Retinal pigment epithelial cell (primary cell): ENCODE measurements around the gene GSS.

Experiments used
- DNase-seq: peaks from one replicate; pipeline ENCODE4 v3.0.0-alpha.2; 2010; ENCODE audit warnings: low read depth
- H3K4me3 ChIP-seq: 2 replicates; pipeline ENCODE4 v1.5.1; 2011; ENCODE audit warnings: mild to moderate bottlenecking, low read length, control low read depth, moderate library complexity
- TF ChIP-seq, protein P1 (sequence below): conservative IDR thresholded peaks from 2 replicates; pipeline ENCODE4 v1.5.1; 2011; ENCODE audit warnings: low read depth, low read length, control low read depth, inconsistent platforms

The GSS gene

DNA sequence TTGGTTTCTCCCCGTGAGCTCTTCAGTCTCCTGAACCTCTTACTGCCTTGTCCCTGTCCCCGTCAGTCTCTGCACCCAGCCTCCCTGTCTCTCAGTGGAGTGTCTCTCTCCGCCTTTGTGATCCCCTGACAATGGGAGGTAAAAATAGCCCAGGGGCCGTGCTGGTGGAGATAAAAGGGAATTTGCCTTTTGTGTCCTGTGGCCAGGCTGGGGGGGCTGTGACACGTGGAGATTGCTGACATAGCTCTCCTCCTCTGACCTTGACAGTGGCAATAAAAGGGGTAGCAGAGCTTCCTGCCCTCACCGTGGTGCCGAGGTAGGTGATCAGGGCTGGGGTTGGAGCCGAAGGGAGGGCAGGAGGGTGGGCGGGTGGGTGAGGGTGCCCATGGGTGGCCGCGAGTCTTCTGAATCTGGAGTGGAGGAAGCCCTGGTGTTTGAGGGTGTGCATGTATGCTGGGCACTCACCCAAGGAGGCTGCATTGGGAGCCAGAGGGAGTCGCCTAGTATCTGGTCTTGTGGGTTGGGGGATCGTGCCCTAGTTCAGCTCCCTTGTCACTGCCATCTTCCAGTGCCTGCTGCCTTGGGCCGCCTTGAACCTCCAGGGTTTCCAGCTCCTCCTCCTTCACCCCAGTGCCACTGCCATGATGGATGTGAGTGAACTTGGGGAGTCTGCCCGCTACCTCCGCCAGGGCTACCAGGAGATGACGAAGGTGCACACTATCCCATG, 21.9 kb upstream of the GSS start:
- TF ChIP-seq, protein P1, sequence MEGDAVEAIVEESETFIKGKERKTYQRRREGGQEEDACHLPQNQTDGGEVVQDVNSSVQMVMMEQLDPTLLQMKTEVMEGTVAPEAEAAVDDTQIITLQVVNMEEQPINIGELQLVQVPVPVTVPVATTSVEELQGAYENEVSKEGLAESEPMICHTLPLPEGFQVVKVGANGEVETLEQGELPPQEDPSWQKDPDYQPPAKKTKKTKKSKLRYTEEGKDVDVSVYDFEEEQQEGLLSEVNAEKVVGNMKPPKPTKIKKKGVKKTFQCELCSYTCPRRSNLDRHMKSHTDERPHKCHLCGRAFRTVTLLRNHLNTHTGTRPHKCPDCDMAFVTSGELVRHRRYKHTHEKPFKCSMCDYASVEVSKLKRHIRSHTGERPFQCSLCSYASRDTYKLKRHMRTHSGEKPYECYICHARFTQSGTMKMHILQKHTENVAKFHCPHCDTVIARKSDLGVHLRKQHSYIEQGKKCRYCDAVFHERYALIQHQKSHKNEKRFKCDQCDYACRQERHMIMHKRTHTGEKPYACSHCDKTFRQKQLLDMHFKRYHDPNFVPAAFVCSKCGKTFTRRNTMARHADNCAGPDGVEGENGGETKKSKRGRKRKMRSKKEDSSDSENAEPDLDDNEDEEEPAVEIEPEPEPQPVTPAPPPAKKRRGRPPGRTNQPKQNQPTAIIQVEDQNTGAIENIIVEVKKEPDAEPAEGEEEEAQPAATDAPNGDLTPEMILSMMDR: no peak
- DNase-seq: no peak
- no peak overlapping the region for H3K4me3 ChIP-seq

GRCh38 chr20:34976286-34976685, 20.7 kb upstream of the GSS start:
- DNase-seq: no peak
- no peak overlapping the region for H3K4me3 ChIP-seq
- TF ChIP-seq, protein P1: no peak

DNA sequence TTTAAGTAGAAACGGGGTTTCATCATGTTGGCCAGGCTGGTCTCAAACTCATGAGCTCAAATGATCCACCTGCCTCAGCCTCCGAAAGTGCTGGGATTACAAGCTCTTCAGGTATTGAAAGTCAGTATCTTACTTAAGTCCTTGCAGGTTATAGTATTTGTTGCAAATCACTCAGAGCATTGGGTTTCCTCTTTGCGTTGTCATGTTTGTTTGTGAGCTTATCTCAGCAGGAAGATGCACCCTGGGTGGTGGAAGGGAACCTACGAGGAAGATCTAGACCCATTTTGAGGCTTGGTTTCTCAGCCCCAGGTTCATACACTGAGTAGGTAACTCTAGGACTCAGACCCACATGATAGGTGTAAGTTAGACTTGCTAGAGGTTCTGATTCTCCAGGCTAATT, 18.6 kb upstream of the GSS start:
- no peak for DNase-seq
- TF ChIP-seq, protein P1: no peak
- H3K4me3 ChIP-seq: no peak overlapping the region

DNA sequence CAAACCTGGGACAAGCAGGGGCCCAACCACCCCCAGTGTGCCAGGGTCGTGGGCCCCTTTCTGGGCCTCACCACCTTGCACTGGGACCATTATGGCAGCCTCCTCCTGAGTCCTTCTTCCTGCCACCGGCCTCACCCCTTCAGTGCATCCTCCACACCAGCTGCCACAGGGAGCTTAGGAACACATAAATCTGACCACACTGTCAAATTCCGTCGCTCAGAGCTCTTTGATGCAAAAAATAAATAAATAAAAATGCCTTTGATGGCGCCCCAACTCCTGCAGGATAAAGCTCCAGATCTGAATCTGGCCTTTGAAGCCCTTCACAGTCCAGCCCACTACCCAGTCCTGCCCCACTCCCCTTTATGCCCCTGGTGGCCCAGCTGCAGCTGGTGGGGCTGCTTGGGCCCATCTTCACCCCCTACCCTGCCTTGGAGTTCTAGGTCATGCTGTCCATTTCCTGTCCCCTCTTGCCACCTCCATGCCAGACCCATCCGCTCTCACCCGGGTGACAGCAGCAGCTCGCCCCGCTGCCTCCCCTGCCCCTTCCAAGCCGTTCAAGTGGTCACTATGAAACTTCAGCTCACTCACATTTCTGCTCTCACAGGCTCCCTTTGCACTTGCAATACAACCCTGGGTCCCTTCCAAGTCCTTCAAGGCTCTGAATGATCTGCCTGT, 16.1 kb upstream of the GSS start:
- TF ChIP-seq, protein P1: no peak
- DNase-seq: no peak
- no peak overlapping the region for H3K4me3 ChIP-seq

DNA sequence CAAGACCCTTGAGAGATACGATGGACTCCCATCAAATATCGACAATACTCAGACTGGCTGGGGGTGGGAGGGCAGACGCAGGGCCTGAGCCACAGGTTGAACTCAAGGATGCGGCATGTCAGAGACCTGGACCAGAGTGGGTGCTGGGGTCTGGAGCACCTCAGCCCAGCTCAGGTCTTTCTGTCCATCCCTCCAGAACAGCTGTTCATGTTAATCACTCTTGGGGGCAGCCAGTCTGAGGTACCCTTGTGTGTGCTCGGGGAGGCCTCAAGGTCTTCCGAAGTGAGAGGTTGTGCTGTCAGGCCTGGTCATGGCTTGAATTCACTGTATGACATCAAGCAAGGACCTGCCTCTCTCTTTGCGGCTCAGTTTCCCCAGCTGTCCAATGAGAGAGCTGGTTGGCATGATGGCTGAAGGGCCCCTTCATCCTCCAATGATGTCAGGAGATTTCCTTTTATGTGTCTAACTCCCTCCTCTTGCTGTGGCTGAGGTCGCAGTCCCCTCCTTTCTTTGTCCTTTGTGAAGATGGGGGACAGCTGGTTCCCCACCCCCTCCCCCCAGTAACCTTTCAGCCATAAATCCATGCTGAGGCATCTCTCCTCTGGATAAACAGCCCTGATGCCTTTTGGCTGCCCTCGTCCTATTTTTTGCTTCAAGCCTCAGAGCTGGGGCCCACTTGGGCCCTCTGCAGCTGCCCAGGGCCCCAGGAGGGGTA, 15.4 kb upstream of the GSS start:
- TF ChIP-seq, protein P1: no peak
- no peak overlapping the region for H3K4me3 ChIP-seq
- no peak for DNase-seq

DNA sequence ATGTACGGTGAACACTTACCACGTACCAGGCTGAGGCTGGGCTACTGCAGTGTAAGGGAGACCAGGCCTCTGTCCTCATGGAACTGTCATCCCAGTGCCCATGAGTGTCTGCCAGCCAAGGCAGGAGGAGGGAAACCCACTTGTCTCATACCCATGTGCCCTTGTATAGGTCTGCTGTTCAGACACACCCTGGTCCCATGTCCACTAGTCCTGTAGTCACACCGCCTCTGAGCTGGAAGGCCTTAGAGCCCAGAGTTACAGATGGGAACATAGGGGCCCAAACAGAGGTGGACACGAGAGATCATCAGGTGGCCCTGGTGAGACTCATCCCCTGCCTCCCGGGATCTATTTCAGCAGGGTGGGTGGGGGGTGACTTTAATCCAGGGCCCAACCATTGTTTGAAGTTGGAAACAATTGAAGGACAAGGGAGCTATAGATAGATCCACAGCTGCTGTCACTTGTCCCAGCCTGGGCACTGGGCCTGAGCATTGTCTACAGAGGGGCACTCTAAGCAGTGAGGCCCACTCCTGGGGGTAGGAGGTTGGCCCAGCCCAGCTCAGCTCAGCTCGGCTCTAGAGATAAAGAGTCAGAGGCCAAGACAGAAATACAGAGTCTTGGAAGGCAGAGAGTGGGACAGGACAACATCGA, 14.7 kb upstream of the GSS start:
- TF ChIP-seq, protein P1: no peak
- DNase-seq: no peak
- no peak overlapping the region for H3K4me3 ChIP-seq
